ENCODE measurements around the gene LITAFD.
"Not testable (repeated sequence)": the region's sequence is repeated elsewhere in the genome, so short reads cannot be mapped to it uniquely, and the experiment has no call there.

The LITAFD gene

GRCh38 chr16:8908810-8909468 is 26.8 kb downstream of the LITAFD start:
- peak; percentile 53 for DNase-seq (ENCODE audit: low read depth)
- H3K4me3 ChIP-seq (ENCODE audit: low read length), result no peak overlapping the region
- TF ChIP-seq, protein P1, sequence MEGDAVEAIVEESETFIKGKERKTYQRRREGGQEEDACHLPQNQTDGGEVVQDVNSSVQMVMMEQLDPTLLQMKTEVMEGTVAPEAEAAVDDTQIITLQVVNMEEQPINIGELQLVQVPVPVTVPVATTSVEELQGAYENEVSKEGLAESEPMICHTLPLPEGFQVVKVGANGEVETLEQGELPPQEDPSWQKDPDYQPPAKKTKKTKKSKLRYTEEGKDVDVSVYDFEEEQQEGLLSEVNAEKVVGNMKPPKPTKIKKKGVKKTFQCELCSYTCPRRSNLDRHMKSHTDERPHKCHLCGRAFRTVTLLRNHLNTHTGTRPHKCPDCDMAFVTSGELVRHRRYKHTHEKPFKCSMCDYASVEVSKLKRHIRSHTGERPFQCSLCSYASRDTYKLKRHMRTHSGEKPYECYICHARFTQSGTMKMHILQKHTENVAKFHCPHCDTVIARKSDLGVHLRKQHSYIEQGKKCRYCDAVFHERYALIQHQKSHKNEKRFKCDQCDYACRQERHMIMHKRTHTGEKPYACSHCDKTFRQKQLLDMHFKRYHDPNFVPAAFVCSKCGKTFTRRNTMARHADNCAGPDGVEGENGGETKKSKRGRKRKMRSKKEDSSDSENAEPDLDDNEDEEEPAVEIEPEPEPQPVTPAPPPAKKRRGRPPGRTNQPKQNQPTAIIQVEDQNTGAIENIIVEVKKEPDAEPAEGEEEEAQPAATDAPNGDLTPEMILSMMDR (IDR thresholded peaks at IDR 0.05; ENCODE audit: insufficient read depth, low read depth, low read length, missing control alignments), result no peak

DNA sequence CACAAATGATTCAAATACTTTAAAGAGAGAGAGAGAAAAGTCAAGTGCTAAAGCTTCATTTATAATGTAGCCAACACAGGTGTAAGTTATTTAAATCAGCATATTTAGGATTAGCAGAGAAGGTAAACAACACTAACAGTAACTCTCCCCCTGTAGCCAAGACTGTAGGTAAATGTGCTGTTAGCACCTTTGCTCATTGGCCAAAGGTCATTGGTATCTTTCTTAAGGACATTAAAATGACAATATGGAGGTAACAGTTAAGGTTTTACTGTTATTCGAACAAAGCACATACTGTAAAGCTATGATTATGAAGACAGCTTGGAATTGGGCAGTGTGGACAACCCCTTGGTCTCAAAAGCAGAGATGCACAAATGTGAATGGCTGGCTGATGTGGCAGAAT is 28.7 kb downstream of the LITAFD start:
- DNase-seq (ENCODE audit: low read depth), result no peak
- no peak overlapping the region for H3K4me3 ChIP-seq (ENCODE audit: low read length)
- TF ChIP-seq, protein P1 (IDR thresholded peaks at IDR 0.05; ENCODE audit: insufficient read depth, low read depth, low read length, missing control alignments), result no peak

DNA sequence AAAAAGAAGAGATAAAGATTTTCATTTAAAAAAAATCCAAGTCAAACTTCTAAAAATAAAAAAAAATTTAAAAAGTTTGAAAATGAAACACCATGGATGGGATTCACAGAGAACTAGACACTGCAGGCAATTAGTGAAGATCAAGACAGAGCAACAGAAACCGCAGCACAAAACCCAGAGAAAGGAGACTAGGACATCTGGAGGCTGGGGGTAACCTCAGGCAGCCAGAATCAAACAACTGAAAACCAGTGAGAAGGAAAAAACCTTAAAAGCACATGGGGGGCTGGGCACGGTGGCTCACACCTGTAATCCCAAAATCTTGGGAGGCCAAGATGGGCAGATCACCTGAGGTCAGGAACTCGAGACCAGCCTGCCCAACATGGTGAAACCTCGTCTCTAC is 30.6 kb downstream of the LITAFD start:
- TF ChIP-seq, protein P1 (IDR thresholded peaks at IDR 0.05; ENCODE audit: insufficient read depth, low read depth, low read length, missing control alignments), result no peak
- DNase-seq (ENCODE audit: low read depth), result no peak
- no peak overlapping the region for H3K4me3 ChIP-seq (ENCODE audit: low read length)

DNA sequence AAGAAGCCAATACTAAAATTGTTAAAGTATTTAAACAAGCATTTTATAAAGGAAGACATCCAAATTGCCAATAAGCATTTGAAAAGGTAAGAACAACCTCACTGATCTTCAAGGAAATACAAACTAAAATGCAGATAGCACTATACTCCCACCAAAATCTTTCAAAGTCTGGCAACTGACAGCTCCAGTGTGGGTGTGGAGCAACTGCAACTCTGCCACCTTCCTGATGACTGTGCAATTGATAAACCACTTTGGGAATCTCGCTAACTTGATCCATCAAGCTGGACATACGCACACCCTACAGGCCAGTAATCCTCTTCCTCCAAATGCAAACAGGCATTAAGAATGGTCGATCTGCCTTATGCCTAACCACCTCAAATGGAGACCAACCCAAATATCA is 31.9 kb downstream of the LITAFD start:
- no peak overlapping the region for H3K4me3 ChIP-seq (ENCODE audit: low read length)
- DNase-seq (ENCODE audit: low read depth), result no peak
- TF ChIP-seq, protein P1 (IDR thresholded peaks at IDR 0.05; ENCODE audit: insufficient read depth, low read depth, low read length, missing control alignments), result no peak

DNA sequence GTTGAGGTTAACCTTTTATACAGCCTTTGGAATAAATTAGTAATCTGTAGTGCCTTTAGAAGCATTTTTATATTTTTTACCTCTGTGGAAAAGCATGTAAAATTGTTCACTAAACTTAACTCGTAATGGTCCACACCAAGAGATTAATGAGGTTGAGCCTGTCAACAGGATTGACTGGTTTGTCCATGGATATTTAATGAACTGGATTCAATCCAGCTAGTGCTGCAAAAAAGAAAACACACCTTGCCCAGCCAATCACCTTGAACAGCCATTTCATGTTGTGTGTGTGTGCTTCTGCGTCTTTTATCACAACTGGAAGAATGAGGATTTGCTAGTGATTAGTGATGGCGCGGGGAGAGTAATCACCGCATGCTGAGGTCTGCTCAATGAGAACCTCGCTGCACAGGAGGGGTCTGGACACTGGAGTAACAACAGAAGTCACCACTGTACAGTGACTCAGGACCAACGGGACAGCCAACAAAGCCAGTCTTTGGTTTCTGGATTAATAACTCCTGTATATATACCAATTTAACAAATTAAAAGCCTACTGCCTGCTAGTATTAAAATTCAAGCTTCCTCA is 33.7 kb downstream of the LITAFD start:
- TF ChIP-seq, protein P1 (IDR thresholded peaks at IDR 0.05; ENCODE audit: insufficient read depth, low read depth, low read length, missing control alignments), result no peak
- peak; percentile 11 for DNase-seq (ENCODE audit: low read depth)
- no peak overlapping the region for H3K4me3 ChIP-seq (ENCODE audit: low read length)

DNA sequence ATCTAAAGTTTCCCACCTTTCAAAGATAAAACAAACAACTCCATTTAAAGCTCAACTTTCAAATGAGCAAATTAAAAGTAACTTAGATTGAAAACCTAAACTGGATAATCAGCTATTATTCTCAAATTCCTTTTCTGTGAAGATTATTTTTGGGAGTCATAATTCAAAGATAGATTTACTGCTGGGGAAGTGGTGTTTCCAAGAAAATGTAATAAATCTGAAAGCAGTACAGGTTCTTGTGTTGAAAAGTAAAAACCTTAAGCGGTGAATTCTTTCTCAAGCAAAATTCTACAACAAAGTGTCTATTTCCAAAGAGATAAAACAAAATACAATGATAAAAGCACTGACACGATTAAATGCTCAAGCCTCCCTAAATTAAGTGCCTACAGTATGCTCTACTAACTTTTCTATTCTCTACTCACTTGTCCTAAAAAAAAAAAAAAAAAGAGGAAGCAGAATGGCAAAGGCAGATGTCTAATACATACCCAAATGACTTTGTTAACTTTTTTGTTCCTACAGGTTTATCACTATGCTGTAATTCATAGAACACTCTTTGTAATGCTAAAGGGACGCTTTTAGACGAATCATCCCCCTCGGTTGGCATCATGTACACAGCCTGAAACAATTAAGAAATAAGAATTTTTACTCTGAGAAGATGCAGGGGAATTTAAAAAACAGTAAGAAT is 34.5 kb downstream of the LITAFD start:
- H3K4me3 ChIP-seq (ENCODE audit: low read length), result no peak overlapping the region
- TF ChIP-seq, protein P1 (IDR thresholded peaks at IDR 0.05; ENCODE audit: insufficient read depth, low read depth, low read length, missing control alignments), result no peak
- no peak for DNase-seq (ENCODE audit: low read depth)

- DNase-seq (ENCODE audit: low read depth), result not testable (repeated sequence)
These were observed 35.2 kb downstream of the LITAFD start for GRCh38 chr16:8917336-8917735.

More at GRCh38 chr16:8917336-8917735, 35.2 kb downstream of the LITAFD start:
- H3K4me3 ChIP-seq (ENCODE audit: low read length), result not testable (repeated sequence)

Data from epithelial cell of esophagus (primary cell).